Right ventricle myocardium superior (tissue), 1 donor: ENCODE measurements around the gene CNOT11. TPM values are rescaled to one million over a fixed set of nuclear protein-coding genes. Genes with fewer than 3 reads are reported as not detected.
"Not testable (repeated sequence)": the region's sequence is repeated elsewhere in the genome, so short reads cannot be mapped to it uniquely, and the experiment has no call there.

Source experiments
- ATAC-seq: fragments of 200-7000 bp; cut with Tn5 transposase; one replicate; pipeline ENCODE4 v1.9.1; 2020; ENCODE audit warnings: mild to moderate bottlenecking; ENCODE audit not compliant: poor library complexity
- DNase-seq: peaks from one replicate; pipeline ENCODE4 v3.0.0-alpha.2; 2020
- intact Hi-C: fragments of 100-400 bp; cut with DNase I; formaldehyde crosslinking; loops from one replicate; pipeline ENCODE4 v1.11.2; 2022
- long read RNA-seq: library from polyadenylated mRNA; unstranded; transcript quantifications from one replicate; pipeline ENCODE4 v2.0.0, GENCODE V29; 2021
- total RNA-seq: library from RNA; stranded (reverse); fragmentation: NEBNext Ultra II Directional; extraction: Animal tissue kit (Norgen Biotek cat#: 25700); gene quantifications from one replicate; pipeline ENCODE4 v1.2.1, GENCODE V29; 2021
- donor health status: DM: no; HTN: yes; CAD: no; lungs with severe emphysema.

Gene CNOT11
- total RNA-seq: 33.1 TPM
- long read RNA-seq, transcript CNOT11-201 (7 exons, 2,599 nt): major isoform, 161 of 188 reads
- long read RNA-seq, partial matches to known transcripts: 19 of 188 reads
- long read RNA-seq, other reads (novel, unspliced or antisense): 8 of 188 reads

DNA sequence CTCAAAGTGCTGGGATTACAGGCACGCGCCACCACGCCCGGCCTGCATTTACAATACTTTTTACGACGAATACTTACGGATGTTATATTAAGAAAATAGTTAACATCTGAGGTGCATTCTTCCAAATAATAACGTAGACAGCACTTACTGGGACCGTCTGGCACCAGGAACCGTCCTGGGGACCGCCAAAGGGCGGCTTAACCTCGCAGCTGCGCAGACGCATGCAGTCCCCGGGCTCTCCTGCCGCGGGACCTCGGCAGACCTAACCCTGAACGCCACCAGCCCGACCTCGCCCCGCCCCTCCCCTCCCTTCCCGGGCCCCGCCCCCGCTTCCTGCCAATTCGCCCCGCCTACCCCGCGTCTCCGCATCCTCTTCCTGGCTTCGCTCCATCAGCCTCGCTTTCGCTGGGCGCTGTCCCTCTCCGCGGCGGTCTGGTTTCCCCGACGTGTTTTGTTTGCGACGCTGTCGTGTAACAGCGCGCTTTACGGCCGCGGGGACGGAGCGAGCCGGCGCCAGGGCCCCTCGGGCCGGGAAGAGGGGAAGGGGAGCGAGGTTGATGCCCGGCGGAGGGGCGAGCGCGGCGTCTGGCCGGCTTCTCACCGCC is at the start of gene CNOT11:
TSS of gene CNOT11 (plus strand) at position 479 of the 605 bp plus-strand sequence. CDS start at position 558, 79 bp downstream.
- intact Hi-C loops: no loop called here
- ATAC-seq: peak; percentile 95
- peak; percentile 100 for DNase-seq

DNA sequence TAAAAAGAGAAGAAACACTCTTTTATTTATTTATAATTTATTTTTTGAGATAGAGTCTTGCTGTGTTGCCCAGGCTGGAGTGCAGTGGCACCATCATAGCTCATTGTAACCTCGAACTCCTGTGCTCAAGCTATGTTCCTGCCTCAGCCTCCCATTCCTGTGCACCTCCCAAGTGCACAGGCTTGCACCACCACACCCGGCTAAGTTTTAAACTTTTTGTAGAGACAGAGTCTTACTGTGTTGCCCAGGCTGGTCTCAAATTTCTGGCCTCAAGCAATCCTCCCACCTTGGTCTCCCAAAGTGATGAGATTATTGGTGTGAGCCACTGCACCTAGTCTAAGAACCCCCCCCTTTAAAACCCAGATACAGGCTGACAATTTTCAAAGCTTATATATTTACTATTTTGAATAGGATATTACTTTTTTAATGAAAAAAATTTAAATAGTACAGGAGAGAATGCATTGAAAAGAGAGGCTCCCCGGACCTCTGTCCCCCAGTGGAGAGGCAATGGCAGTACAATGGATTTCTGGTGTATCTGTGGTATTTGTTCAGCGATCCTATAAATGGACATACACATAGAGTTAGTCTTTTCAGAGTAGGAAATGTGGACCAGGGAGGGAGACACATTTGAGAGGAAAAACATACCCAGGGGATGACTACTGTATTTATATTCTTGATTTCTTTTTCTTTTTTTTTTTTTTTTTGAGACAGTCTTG is 48.1 kb upstream of the CNOT11 start:
- intact Hi-C loops: no loop called here
- ATAC-seq (no peak), DNase-seq (no peak)

DNA sequence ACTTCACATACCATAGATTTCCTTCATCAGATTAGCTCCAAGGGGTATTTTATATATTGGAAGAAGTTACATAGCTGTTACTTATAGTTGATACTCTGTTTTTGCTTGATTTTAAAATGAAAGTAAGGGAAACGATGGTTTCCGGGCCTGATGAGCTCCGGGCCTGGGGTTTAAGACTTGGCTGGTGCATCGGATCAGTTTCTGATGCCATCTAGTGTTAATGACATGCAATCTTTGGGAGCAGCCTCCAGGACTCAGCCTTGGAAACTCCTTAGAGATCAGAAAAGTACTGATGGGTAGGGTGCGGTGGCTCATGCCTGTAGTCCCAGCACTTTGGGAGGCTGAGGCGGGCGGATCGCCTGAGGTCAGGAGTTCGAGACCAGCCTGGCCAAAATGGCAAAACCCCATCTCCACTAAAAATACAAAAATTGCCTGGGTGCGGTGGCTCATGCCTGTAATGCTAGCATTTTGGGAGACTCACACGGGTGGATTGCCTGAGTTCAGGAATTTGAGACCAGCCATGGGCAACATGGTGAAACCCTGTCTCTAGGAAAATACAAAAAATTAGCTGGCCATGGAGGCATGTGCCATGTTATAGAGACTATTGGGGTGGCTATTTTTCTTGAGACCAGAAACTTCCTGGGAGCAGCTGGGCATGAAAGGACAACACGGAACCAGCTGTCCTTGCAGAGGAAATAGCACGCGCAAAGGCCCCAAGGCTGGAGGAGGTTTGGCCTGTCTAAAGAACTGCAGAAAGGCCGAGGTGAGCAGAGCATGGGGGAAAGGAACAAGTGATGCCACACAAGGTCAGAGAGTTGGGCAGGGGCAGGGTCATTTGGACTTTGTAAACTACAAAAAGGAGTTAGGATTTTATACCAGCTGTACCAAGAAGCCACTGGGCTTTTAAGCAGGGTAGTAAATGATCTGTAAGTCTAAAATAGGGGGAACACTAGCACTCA is 46.9 kb upstream of the CNOT11 start:
- DNase-seq (peak; percentile 51), ATAC-seq (peak; percentile 93)
- intact Hi-C loops: no loop called here

DNA sequence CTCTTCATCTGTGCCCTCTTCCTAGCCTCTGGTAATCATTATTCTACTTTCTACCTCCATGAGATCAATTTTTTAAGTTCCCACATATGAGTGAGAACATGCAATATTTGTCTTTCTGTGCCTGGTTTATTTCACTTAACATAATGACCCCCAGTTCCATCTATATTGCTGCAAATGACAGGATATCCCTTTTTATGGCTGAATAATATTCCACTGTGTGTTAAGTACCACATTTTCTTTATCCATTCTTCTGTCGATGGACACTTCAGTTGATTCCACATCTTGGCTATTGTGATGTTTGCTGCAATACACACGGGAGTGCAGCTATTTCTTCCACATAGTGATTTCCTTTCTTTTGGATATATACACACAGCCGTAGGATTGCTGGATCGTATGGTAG is 43.9 kb upstream of the CNOT11 start:
- DNase-seq: no peak
- intact Hi-C loops: no loop called here
- ATAC-seq: no peak

DNA sequence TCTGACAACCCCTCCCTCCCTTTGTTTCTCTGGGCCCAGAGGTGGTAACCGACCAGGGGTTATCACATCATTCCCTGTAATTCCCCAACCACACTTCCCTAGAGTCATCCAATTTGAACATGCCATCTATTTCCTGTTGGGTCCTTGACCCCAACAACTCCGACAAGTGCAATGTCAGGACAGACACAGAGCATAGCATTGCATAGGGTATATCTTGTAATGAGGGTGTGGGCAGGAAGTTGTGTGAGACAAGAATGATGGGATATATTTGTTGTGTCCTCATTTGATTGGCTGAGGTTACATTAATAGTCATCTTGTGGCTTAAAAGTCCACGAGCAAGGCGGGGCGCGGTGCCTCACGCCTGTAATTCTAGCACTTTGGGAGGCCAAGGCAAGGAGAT is 33.4 kb upstream of the CNOT11 start:
- DNase-seq (no peak), ATAC-seq (no peak)
- intact Hi-C loops: no loop called here

DNA sequence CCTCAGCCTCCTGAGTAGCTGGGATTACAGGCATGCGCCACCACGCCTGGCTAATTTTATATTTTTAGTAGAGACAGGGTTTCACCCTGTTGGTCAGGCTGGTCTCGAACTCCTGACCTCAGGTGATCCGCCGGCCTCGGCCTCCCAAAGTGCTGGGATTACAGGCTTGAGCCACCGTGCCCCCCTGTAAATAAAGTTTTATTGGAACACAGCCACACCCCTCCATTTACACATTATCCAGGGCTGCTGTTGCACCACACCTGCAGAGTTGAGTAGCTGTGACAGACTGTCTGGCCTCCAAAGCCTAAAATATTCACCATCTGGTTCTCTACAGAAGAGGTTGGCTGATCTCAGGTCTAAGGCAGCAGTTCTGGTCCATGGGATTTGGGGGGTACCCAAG is 32.6 kb upstream of the CNOT11 start:
- ATAC-seq, intact Hi-C loops, DNase-seq: not testable (repeated sequence)

DNA sequence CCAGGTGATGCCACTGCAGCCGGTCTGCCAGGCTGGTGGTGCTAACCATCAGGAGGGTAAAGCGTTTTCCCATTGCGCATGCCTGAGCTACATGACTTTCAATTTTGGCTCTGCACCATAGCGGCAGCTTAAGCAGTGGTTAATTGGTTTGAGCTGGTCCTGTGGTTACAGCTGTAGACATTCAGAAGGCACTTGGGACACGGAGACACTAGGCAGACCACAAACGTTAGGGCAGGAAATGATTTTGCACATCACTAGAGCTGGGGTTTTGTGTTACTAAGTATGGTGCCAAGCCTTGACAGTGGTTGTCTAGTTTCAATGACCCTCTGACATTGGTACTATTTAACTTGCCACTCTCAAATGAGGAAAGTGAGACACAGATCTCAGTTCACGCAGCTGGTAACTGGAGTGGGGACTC is 28.9 kb upstream of the CNOT11 start:
- DNase-seq: no peak
- intact Hi-C loops: no loop called here
- no peak for ATAC-seq

DNA sequence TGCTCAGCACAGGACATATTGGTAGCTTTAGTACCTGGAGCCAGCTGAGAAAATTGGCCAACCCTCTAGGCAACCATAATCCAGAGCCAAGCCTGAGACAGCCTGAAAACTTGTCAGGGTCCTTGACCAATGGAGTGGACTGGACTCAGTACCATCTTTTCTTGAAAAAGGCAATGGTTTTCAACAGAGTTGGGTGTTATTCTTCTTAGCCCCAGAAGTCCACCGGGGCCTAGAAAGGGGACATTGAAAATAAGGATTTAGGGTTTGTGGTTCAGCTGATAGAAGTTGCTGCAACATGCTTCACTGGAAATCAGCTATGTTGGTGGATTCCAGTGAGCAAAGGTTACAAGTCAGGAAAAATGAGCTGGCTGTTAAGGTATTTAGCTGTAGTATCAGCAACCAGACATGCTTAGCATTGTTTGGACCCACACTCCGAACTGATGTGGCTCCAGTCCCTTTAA is 22.1 kb upstream of the CNOT11 start:
- DNase-seq: no peak
- intact Hi-C loops: no loop called here
- ATAC-seq: no peak

DNA sequence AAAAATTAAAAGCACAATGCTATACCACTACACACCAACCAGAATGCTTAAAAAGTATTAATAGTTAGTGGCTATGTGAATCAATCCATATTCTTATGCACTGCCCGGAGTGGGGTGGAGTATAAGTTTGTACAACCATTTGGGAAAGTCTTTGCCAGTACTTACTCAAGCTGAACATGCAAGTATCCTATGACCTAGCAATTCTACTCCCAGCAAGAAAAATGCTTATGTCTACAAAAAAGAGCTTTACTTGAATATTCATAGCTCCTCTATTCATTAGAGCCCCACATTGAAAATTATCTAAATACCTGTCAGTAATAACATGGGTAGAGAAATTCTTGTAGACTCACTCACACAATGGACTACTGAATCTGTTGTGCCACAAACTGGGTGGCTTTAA is 21.4 kb upstream of the CNOT11 start:
- DNase-seq: no peak
- intact Hi-C loops: no loop called here
- no peak for ATAC-seq

DNA sequence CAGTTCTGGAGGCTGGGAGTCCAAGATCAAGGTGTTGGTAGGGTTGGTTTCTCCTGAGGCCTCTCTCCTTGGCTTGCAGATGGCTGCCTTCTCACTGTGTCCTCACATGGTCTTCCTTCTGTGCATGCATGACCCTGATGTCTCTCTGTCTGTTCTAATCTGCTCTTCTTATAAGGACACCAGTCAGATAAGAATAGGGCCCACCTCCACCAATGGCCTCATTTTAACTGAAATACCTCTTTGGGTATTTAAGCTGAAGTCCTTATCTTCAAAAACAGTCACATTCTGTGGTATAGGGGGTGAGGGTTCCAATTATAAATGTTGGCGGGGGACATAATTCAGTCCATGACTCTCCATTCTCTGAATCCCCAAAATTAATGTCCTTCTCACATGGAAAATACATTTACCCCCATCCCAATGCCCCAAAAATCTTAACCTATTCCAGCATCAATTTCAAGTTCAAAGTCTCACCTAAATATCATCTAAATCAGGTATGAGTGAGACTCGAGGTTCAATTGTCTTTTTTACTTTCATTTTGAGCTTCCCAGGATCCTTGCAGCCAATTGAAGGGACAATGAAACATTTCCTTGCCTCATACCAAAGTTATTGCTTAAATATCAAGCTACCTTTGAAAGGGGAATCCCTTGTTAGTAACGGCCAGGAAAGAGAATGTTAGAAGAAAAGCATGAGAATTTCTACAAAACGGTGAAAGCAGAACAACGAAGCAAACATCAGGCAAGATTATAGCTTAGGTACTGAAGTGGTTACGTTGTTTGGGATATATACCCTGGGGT is 20.6 kb upstream of the CNOT11 start:
- ATAC-seq (no peak), DNase-seq (no peak)
- intact Hi-C loops: no loop called here

DNA sequence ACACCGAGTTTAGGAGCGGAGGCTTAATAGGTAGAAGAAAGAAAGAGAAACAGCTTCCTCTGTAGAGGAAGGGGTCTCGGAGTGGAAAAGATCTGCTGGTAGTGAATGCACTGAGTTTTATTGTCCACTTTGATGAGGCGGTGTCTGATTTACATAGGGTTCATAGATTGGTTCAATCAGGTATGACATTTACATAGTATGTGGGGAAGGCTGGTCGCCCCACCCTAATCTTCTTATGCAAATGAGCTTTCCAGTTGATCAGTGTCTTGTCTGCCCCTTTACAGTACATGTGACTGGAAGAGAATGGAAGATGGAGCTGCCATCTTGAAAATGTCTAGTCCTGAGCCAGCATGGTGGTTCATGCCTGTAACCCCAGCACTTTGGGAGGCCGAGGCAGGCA is 19.9 kb upstream of the CNOT11 start:
- ATAC-seq (no peak), DNase-seq (no peak)
- intact Hi-C loops: no loop called here

DNA sequence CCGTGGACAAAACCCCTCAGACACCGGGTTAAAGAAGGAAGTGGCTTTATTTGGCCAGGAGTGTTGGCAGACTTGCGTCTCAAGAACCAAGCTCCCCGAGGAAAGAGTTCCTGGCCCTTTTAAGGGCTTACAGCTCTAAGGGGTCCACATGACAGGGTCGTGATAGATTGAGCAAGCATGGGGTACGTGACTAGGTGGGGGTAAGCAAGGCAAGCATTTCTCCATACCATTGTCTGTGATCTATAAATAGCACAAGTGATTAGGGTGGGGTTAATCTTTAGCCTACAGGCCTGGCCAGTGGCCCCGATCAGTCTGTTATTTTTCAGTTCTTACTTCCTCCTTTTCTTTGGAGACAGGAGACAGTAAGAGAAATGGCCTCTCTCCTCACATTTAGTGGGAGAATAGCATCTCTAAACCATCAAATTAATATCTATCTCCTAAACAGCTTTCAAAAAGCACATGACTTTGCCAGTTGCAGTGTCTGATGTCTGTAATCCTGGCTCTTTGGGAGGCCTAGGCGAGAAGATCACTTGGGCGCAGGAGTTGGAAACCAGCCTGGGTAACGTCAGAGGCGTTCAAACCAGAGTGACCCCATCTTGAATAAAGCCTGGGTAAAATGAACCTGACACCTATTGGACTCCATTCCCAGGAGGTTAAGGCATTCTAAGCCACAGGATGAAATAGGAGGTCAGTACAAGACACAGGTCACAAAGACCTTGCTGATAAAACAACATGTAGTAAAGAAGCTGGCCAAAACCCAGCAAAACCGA is 18.3 kb upstream of the CNOT11 start:
- ATAC-seq (peak; percentile 10), DNase-seq (no peak)
- intact Hi-C loops: no loop called here

DNA sequence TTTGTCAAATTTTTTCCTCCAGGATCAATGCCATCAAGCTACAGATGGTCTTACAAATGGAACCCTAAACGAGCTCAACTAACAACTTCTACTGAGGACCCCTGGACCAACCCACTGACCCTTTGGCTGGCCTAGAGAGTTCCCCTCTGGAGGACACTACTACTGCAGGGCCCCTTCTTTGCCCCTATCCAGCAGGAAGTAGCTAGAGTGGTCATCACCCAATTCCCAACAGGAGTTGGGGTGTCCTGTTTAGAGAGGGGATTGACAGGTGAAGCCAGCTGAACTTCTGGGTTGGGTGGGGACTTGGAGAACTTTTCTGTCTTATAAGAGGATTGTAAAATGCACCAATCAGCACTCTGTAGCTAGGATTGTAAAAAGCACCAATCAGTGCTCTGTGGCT is 16.7 kb upstream of the CNOT11 start:
- DNase-seq, ATAC-seq, intact Hi-C loops: not testable (repeated sequence)

DNA sequence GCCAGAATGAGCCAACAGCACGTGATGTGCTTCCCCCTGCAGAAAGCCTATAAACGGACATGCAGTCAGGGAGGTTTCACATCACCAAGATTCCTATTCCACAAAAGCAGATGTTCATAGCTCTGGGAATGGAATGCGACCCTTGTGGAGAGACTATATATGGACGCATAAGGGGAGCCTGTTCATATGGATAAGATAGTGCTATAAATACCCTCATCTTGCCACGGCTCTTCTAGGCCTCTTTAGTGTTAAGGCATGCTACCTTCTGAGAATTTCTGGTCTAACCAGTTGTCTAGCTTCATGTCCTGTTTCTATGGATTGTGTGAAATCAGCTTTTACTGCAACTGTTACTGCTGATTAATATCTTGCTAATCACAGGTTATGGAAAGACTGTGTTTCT is 14.7 kb upstream of the CNOT11 start:
- DNase-seq, ATAC-seq, intact Hi-C loops: not testable (repeated sequence)

DNA sequence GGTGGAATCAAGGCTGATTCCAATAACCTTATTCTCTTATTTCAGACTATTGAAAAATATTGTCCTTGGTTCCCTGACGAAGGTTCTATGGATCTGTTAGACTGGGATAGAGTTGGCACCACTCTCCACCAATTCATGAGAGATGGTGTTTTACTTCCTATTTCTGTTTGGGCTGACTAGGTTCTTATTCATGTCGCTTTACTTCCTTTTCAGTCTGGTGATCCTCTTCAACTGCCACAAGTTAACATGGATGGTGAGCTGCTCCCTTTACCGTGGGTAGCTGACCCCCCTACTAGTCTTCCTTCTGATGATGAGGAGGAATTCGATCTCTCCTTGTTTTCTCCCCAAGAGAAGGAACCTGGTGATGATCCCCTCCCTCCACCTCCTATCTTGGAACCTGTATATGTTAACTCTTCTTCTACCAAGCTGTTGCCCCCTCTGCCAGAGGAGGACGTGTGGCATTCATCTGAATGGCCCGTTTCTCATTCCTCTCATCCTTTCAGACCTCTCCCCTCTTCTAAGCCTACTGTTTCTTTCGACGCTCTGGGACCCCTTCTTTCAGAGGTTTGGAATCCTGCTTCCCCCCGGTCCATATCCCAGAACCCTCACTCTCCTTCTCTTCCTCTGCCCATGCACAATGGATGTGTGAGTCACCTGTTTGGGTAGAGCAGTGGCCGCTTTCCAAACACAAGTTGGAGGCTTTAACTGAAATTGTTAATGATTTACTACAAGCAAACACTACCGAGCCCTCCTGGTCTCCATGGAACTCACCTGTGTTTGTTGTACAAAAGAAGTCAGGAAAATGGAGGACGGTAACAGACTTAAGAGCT is 13.5 kb upstream of the CNOT11 start:
- intact Hi-C loops: no loop called here
- ATAC-seq: no peak
- no peak for DNase-seq

DNA sequence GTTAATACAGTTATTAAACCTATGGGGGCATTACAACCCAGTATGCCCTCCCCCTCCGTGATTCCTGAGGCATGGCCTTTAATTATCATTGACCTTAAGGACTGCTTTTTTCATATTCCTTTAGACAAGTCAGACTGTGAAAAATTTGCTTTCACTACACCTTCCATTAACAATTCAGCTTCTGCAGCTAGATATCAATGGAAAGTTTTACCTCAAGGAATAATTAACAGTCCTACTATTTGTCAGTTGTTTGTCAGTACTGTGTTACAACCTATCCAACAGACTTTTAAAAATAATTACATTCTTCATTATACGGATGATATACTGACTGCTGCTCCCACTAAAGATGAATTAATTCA is 12.9 kb upstream of the CNOT11 start:
- ATAC-seq, intact Hi-C loops, DNase-seq: not testable (repeated sequence)

DNA sequence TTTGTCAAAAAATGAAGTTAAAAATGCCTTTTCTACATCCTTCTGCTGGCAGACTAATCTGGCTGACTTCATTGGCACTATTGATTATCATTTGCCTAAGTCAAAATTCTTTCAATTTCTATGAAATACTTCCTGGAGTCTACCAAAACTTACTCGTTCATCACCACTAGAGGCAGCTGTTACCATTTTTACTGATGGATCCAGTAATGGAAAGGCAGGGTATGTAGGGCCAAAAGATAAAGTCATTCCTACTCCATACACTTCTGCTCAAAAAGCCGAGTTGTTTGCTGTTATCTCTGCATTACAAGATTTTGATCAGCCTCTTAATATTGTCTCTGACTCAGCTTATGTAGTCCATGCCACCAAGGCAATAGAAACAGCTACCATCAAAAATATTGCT is 12.0 kb upstream of the CNOT11 start:
- DNase-seq, intact Hi-C loops, ATAC-seq: not testable (repeated sequence)
